Uterus (tissue), 4 donors: ENCODE results near the gene ZNF148. TPM values are rescaled to one million over a fixed set of nuclear protein-coding genes. Genes with fewer than 3 reads are reported as not detected.

Source experiments
- DNase-seq, 2 donors: peaks; one replicate each; pipeline ENCODE4 v3.0.0-alpha.2; 2019 to 2020
- H3K27ac ChIP-seq, 2 donors: fragments of 200-600 bp; sonication (generic); 1 replicate in 1 of 2; 2 replicates in 1 of 2; pipeline ENCODE4 v1.5.1; 2016 to 2018
- H3K27me3 ChIP-seq, 2 donors: fragments of 200-600 bp; sonication (generic); one replicate each; pipeline ENCODE4 v1.5.1; 2018 to 2019; ENCODE audit warnings: control low read depth in 1 of 2
- H3K36me3 ChIP-seq, 2 donors: fragments of 200-600 bp; sonication (generic); one replicate each; pipeline ENCODE4 v1.5.1; 2019; ENCODE audit warnings: control low read depth in 1 of 2
- H3K4me1 ChIP-seq, 2 donors: fragments of 200-600 bp; sonication (generic); one replicate each; pipeline ENCODE4 v1.5.1; 2018 to 2019; ENCODE audit warnings: control low read depth in 1 of 2
- H3K4me3 ChIP-seq, 2 donors: fragments of 200-600 bp; sonication (generic); 1 replicate in 1 of 2; 2 replicates in 1 of 2; pipeline ENCODE4 v1.5.1; 2018 to 2019; ENCODE audit warnings: mild to moderate bottlenecking in 1 of 2
- H3K9me3 ChIP-seq, 2 donors: fragments of 200-600 bp; sonication (generic); one replicate each; pipeline ENCODE4 v1.5.1; 2019; ENCODE audit warnings: control low read depth in 1 of 2
- POLR2A ChIP-seq, 2 donors: fragments of 450-650 bp; IDR thresholded peaks; one replicate each; pipeline ENCODE4 v1.6.1; 2016; ENCODE audit warnings: antibody characterized with exemption in 2 of 2, mild to moderate bottlenecking in 1 of 2, moderate library complexity in 1 of 2
- intact Hi-C: fragments of 100-400 bp; cut with DNase I; formaldehyde crosslinking; loops from one replicate; pipeline ENCODE4 v1.15.1; 2023; ENCODE audit warnings: low total_unique reads
- total RNA-seq, 4 donors: library from RNA; depleted of rRNA in 3 of 4; stranded (reverse); fragments of >200 nt in 3 of 4; gene quantifications; one replicate each; pipeline versions ENCODE4 v1.1.0 to v1.2.4, GENCODE V29; 2014 to 2023
- TF ChIP-seq, protein P1 (sequence below), 4 experiments: fragments of 200-600 bp in 2 of 4; fragments of 450-650 bp in 2 of 4; sonication (generic) in 2 of 4; IDR thresholded peaks; one replicate each; pipeline ENCODE4 v1.5.1; 2016 to 2019; ENCODE audit warnings: antibody characterized with exemption in 4 of 4, mild to moderate bottlenecking in 2 of 4, moderate library complexity in 1 of 4
- donor health status: DM: yes; HTN: yes; CAD: no.

Gene ZNF148
- total RNA-seq, 4 donors from 2014 or later: 21.2 to 93.1 (median 53.0) TPM

DNA sequence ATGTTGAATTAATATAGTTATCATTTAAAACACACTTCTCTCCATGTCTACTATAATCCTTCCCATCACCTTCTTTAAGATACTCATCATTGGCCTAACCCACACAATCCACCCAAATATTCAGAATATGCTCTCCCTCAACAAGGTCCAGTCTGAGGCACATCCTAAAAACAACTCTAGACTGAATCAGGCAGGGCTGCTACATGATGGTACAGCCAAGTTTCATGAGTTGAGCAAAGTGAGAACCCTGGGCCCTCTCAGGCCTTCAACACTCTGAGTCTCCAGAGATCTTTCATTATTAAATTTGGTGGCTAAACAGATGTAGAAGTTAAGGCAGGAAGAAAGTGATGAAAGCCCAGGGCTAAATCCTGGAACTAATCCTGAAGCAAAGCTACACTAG lies 16.2 kb downstream of the ZNF148 start:
- no peak for DNase-seq
- Histone ChIP-seq H3K36me3 (no peaks in the 10 kb centered on the region), H3K4me1 (peaks cover 0 to 4% of the 10 kb centered on the region in 2 donors), H3K4me3 (no peak overlapping the region), H3K9me3 (no peaks in the 10 kb centered on the region), H3K27ac (no peak overlapping the region), H3K27me3 (no peaks in the 10 kb centered on the region)
- TF ChIP-seq, protein P1, sequence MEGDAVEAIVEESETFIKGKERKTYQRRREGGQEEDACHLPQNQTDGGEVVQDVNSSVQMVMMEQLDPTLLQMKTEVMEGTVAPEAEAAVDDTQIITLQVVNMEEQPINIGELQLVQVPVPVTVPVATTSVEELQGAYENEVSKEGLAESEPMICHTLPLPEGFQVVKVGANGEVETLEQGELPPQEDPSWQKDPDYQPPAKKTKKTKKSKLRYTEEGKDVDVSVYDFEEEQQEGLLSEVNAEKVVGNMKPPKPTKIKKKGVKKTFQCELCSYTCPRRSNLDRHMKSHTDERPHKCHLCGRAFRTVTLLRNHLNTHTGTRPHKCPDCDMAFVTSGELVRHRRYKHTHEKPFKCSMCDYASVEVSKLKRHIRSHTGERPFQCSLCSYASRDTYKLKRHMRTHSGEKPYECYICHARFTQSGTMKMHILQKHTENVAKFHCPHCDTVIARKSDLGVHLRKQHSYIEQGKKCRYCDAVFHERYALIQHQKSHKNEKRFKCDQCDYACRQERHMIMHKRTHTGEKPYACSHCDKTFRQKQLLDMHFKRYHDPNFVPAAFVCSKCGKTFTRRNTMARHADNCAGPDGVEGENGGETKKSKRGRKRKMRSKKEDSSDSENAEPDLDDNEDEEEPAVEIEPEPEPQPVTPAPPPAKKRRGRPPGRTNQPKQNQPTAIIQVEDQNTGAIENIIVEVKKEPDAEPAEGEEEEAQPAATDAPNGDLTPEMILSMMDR (IDR thresholded peaks at IDR 0.05): no peak
- no peak for TF ChIP-seq POLR2A (IDR thresholded peaks at IDR 0.05)
- intact Hi-C loops: no loop called here

DNA sequence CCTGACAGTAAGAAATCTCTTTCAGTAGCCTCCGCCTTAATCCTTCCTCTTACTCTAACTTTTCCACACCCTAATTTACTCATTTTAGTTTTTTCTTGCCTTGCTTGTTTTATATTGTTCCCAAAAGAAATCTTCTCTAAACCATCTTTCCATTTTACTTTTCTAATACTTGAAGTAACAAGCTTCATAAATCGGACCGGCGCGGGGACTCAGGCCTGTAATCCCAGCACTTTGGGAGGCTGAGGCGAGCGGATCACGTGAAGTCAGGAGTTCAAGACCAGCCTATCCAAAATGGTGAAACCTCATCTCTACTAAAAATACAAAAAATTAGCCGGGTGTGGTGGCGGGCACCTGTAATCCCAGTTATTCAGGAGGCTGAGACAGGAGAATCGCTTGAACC lies 17.3 kb downstream of the ZNF148 start:
- intact Hi-C loops: no loop called here
- H3K27me3 ChIP-seq: no peaks in the 10 kb centered on the region
- TF ChIP-seq, protein P1 (IDR thresholded peaks at IDR 0.05): no peak
- TF ChIP-seq POLR2A (IDR thresholded peaks at IDR 0.05): no peak
- no peaks in the 10 kb centered on the region for H3K9me3 ChIP-seq
- peaks cover 0 to 4% of the 10 kb centered on the region in 2 donors for H3K4me1 ChIP-seq
- no peak for DNase-seq
- no peaks in the 10 kb centered on the region for H3K36me3 ChIP-seq
- H3K4me3 ChIP-seq: peak overlapping the region; percentile 50 to 51
- H3K27ac ChIP-seq: no peak overlapping the region

DNA sequence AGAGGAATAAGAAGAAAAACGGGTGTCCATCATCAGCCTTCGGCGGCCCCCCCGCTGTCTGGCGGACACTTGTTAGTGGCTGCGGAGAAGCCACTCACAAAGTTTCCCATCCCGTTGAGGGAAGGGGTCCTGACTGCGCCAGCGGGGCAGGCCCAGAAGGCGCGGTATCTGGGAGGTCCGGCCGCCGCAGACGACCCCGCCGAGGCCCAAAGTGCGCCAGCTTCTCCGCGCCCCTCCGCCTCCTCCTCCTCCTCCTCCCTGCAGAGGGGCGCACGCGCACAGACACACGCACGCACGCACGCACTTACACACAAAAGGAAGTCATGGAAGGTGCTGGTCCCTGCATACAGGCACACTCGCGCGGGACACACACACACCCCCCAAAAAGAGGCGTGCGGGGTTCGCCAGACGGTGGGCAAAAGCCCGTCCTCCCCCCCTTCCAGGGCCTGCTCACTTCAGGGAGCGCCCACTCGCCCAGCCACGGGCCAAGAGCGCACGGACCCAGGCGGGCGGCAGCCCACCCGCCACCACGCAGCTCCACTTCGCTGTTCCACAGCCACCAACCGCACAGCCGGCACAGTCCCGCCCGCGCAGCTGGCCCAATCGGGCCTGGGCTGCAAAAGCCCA lies 18.0 kb downstream of the ZNF148 start:
- Histone ChIP-seq H3K27me3 (no peaks in the 10 kb centered on the region), H3K36me3 (no peaks in the 10 kb centered on the region), H3K27ac (peak overlapping the region; percentile 55 to 68), H3K9me3 (no peaks in the 10 kb centered on the region), H3K4me1 (peaks cover 0 to 4% of the 10 kb centered on the region in 2 donors), H3K4me3 (peak overlapping the region; percentile 50 to 51)
- TF ChIP-seq, protein P1 (IDR thresholded peaks at IDR 0.05): no peak
- no peak for TF ChIP-seq POLR2A (IDR thresholded peaks at IDR 0.05)
- intact Hi-C loops: no loop called here
- DNase-seq: peak in 1 of 2 donors; percentile 22

DNA sequence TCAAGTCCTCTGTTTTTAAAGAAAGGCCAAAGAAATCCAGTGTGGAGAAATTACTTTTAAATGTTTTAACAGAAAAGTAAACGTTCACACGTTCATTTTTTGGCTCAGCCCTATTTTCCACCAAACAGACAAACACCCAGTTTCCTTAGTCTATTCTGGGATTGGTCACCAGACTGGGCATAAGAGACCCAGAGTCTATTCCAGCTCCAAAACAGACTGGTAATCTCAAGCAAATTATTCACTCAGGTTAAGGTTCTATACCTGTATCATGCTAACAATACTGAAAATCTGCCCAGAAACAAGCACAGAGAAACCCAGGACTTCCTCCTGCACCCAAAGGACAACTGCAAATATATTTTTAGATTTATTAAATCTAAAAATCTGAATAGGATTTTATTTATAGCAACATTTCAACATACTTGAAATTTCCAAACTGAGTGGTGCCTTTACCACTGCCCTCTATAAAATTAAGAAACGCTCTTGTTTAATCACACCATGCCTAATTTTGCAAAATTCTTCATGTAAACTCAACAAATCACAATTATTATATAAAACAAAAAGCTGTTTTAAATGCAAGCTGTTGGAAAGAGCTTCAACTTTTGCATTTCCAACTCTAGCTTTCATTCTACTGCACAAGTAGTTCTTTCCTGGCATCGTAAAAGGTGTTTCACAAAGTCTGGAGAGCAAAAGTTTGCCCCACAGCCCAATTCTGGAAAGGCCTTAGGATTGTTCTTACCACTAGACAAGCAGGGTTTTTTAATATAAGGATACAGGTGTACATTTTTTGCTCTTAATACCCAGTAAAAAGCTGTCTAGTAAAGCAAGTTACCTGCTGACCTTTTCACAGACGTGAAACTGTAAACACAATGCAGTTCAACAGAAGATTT lies 18.7 kb downstream of the ZNF148 start:
- peak overlapping the region; percentile 55 to 68 for H3K27ac ChIP-seq
- TF ChIP-seq, protein P1 (IDR thresholded peaks at IDR 0.05): no peak
- TF ChIP-seq POLR2A (IDR thresholded peaks at IDR 0.05): no peak

DNA sequence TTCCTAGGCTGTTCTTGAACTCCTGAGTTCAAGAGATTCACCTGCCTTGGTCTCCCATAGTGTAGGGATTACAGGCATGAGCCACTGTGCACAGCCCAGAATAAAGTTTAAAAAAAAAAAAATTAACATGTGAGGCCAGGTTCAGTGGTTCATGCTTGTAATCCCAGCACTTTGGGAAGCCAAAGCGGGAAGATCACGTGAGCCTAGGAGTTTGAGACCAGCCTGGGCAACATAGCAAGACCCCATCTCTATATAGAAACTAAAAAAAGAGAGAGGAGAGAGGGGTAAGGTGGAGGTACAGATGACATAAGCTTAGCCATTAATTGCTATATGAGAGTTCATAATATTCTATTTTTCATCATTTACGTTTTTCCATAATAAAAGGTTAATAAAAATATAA lies 21.5 kb downstream of the ZNF148 start:
- peaks cover 0 to 4% of the 10 kb centered on the region in 2 donors for H3K4me1 ChIP-seq

More for the DNA sequence above, 18.7 kb downstream of the ZNF148 start:
- Histone ChIP-seq H3K9me3 (no peaks in the 10 kb centered on the region), H3K36me3 (no peaks in the 10 kb centered on the region), H3K4me1 (peaks cover 0 to 4% of the 10 kb centered on the region in 2 donors), H3K4me3 (peak overlapping the region; percentile 50 to 51), H3K27me3 (no peaks in the 10 kb centered on the region)
- no peak for DNase-seq
- intact Hi-C loops: no loop called here

More for the DNA sequence above, 21.5 kb downstream of the ZNF148 start:
- DNase-seq: no peak
- Histone ChIP-seq H3K9me3 (no peaks in the 10 kb centered on the region), H3K4me3 (no peak overlapping the region), H3K27me3 (no peaks in the 10 kb centered on the region), H3K27ac (no peak overlapping the region), H3K36me3 (no peaks in the 10 kb centered on the region)
- TF ChIP-seq, protein P1 (IDR thresholded peaks at IDR 0.05): no peak
- no peak for TF ChIP-seq POLR2A (IDR thresholded peaks at IDR 0.05)
- intact Hi-C loops: no loop called here
